ENCODE data around the gene PKP1. TPM values are rescaled to one million over a fixed set of nuclear protein-coding genes. Genes with fewer than 3 reads are reported as not detected.

PKP1 gene
- total RNA-seq, 4 donors from 2014 or later = 0.18 to 0.62 TPM; not detected in 2

DNA sequence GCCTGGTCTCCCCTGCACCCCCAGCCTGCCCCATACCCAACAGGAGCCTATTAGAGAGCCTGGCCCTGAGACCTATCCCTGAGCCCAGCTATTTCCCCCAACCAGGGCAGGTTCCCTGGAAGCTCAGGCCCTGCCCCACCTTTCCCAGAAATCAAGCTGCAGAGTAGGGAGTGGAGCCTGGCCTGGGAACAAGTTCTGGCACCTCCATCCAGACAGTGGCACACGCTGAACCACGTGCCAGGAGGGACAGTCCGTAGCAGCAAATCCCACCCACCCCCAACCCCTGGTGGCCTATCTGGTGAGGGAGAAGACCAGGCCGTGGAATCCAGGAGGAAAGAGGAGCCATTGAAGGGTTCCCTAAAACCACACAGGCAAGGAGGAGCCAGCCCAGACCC lies 71.6 kb downstream of the PKP1 start:
- DNase-seq = no peak
- Histone ChIP-seq H3K36me3 (no peaks in the 10 kb centered on the region), H3K4me1 (no peaks in the 10 kb centered on the region), H3K9me3 (no peaks in the 10 kb centered on the region), H3K27ac (no peak overlapping the region), H3K4me3 (no peak overlapping the region), H3K27me3 (no peaks in the 10 kb centered on the region)
- TF ChIP-seq POLR2A (IDR thresholded peaks at IDR 0.05) = no peak
- TF ChIP-seq, protein P1, sequence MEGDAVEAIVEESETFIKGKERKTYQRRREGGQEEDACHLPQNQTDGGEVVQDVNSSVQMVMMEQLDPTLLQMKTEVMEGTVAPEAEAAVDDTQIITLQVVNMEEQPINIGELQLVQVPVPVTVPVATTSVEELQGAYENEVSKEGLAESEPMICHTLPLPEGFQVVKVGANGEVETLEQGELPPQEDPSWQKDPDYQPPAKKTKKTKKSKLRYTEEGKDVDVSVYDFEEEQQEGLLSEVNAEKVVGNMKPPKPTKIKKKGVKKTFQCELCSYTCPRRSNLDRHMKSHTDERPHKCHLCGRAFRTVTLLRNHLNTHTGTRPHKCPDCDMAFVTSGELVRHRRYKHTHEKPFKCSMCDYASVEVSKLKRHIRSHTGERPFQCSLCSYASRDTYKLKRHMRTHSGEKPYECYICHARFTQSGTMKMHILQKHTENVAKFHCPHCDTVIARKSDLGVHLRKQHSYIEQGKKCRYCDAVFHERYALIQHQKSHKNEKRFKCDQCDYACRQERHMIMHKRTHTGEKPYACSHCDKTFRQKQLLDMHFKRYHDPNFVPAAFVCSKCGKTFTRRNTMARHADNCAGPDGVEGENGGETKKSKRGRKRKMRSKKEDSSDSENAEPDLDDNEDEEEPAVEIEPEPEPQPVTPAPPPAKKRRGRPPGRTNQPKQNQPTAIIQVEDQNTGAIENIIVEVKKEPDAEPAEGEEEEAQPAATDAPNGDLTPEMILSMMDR (IDR thresholded peaks at IDR 0.05) = no peak
- intact Hi-C loops (cut with DNase I; ENCODE audit: low total_unique reads) = no loop called here

DNA sequence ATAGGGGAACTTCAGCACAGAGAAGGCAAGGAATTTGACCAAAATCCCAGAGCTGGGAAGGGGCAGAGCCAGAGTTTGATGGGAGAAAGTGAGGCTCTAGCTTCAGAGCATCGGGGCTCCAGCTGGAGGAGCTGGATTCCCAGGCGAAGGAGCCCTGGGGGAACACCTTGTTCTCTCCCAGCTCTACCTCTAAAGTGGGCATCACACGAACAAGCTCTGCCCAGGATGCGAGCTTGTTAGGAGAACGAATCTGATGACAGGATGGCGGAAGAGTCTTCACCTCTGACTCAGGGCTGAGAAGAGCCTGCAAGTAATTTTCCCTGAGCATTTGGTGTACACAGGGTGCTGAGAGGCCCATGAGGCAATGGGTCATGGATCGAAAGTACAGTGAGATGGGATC lies 72.2 kb downstream of the PKP1 start:
- DNase-seq = no peak
- Histone ChIP-seq H3K27me3 (no peaks in the 10 kb centered on the region), H3K4me1 (no peaks in the 10 kb centered on the region), H3K9me3 (no peaks in the 10 kb centered on the region), H3K36me3 (no peaks in the 10 kb centered on the region), H3K27ac (no peak overlapping the region), H3K4me3 (no peak overlapping the region)
- intact Hi-C loops (cut with DNase I; ENCODE audit: low total_unique reads) = no loop called here
- TF ChIP-seq, protein P1 (IDR thresholded peaks at IDR 0.05) = no peak
- no peak for TF ChIP-seq POLR2A (IDR thresholded peaks at IDR 0.05)

DNA sequence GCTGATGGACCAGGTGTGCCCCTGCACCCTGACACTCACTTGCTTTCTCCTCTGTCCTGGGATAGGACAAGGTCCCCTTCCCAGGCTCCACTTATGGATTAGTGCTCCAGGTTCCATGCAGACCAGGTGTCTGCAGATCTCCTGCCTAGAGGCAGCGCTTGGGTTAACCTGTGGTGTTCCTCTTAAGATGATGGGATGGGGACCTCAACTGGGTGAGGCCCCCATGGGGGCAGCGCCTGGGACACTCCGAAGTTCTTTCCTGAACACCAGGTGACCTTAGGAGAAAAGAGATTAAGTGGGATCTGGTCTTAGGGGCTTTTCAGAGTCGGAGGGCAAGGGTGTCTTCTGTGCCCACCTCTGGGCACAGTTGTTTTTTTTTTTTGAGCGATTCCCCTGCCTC lies 72.9 kb downstream of the PKP1 start:
- Histone ChIP-seq H3K4me1 (no peaks in the 10 kb centered on the region), H3K27ac (no peak overlapping the region), H3K36me3 (no peaks in the 10 kb centered on the region), H3K27me3 (no peaks in the 10 kb centered on the region), H3K4me3 (no peak overlapping the region), H3K9me3 (no peaks in the 10 kb centered on the region)
- intact Hi-C loops (cut with DNase I; ENCODE audit: low total_unique reads) = no loop called here
- TF ChIP-seq, protein P1 (IDR thresholded peaks at IDR 0.05) = no peak
- no peak for TF ChIP-seq POLR2A (IDR thresholded peaks at IDR 0.05)
- DNase-seq = no peak

DNA sequence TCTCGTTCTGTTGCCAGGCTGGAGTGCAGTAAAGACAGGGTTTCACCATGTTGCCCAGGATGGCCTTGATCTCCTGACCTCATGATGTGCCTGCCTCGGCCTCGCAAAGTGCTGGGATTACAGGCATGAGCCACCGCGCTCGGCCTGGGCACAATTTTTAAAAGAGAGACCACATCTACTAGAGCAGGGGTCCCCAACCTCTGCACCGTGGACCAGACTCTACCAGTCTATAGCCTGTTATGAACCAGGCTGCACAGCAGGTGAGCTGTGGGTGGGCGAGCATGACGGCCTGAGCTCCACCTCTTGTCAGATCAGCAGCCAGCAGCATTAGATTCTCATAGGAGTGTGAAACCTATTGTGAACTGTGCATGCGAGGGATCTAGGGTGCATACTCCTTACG lies 73.4 kb downstream of the PKP1 start:
- Histone ChIP-seq H3K27ac (no peak overlapping the region), H3K36me3 (no peaks in the 10 kb centered on the region), H3K27me3 (no peaks in the 10 kb centered on the region), H3K4me1 (no peaks in the 10 kb centered on the region), H3K4me3 (no peak overlapping the region), H3K9me3 (no peaks in the 10 kb centered on the region)
- no peak for TF ChIP-seq POLR2A (IDR thresholded peaks at IDR 0.05)
- TF ChIP-seq, protein P1 (IDR thresholded peaks at IDR 0.05) = no peak
- intact Hi-C loops (cut with DNase I; ENCODE audit: low total_unique reads) = no loop called here
- DNase-seq = no peak

DNA sequence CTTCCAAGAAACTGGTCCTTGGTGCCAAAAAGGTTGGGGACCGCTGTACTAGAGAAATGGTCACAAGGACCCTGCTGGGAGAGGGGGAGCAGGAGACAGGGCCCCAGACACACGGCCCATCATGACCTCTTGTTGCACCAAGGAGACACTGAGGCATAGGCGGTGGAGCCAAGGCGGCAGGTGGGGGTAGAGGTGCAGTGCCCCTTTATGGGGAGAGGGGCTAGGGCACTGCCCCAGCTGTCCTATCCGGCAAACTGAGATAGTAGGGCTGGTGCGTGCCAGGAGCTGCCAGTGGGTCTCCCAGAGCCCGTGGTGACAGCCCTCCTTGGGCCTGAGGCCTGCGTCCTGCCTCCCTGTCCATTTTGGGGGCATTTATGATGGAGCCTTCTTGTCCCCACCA lies 73.9 kb downstream of the PKP1 start:
- Histone ChIP-seq H3K9me3 (no peaks in the 10 kb centered on the region), H3K27me3 (no peaks in the 10 kb centered on the region), H3K4me3 (no peak overlapping the region), H3K4me1 (no peaks in the 10 kb centered on the region), H3K36me3 (no peaks in the 10 kb centered on the region), H3K27ac (no peak overlapping the region)
- intact Hi-C loops (cut with DNase I; ENCODE audit: low total_unique reads) = no loop called here
- DNase-seq = no peak
- TF ChIP-seq POLR2A (IDR thresholded peaks at IDR 0.05) = no peak
- TF ChIP-seq, protein P1 (IDR thresholded peaks at IDR 0.05) = no peak
